ENCODE results near the gene FPGS. TPM values are rescaled to one million over a fixed set of nuclear protein-coding genes. Genes with fewer than 3 reads are reported as not detected.

FPGS gene
- total and polyA plus RNA-seq, 2 donors (not counting 1 experiment from before 2014, with no cell fraction given) = 103 to 136 TPM

GRCh38 chr9:127812936-127813675, 10.4 kb downstream of the FPGS start:
- no peak overlapping the region for H3K4me3 ChIP-seq (ENCODE audit: control extremely low read depth in 1 of 5, extremely low read depth in 1 of 5, insufficient read depth in 1 of 5, low read depth in 2 of 5, low read length in 4 of 5)
- H3K27me3 Mint-ChIP-seq = no peaks in the 10 kb centered on the region
- peak overlapping the region; percentile 15 for H3K27ac Mint-ChIP-seq
- H3K79me2 ChIP-seq (ENCODE audit: control insufficient read depth, insufficient read depth, low read length) = peaks cover 6% of the 10 kb centered on the region
- CTCF ChIA-PET = interaction anchor here (1.4 kb wide), 1 partner anchor 57 kb away, joined by 5 read pairs; no protein-coding TSS in a partner anchor
- H3K4me2 ChIP-seq (replicated peaks; ENCODE audit: low read depth, low read length, poor library complexity, severe bottlenecking) = no peak overlapping the region
- no peaks in the 10 kb centered on the region for H3K9me3 Mint-ChIP-seq (ENCODE audit: insufficient read depth)
- H3K9me3 ChIP-seq (ENCODE audit: control extremely low read depth in 1 of 3, control insufficient read depth in 2 of 3, insufficient read depth in 1 of 3, low read length in 2 of 3) = no peaks in the 10 kb centered on the region
- no peak overlapping the region for H2AFZ ChIP-seq (ENCODE audit: insufficient read depth, low read depth, low read length, poor library complexity, severe bottlenecking)
- intact Hi-C loops (cut with micrococcal nuclease) = no loop called here
- H3K36me3 ChIP-seq (replicated peaks in 1 of 2; ENCODE audit: control extremely low read depth in 1 of 2, control insufficient read depth in 1 of 2, extremely low read depth in 1 of 2, insufficient read depth in 2 of 2, low read length in 1 of 2) = peaks cover 0 to 54% of the 10 kb centered on the region in 2 experiments
- no peak overlapping the region for H3K9ac ChIP-seq (ENCODE audit: low read length)
- no peak overlapping the region for H3K27ac ChIP-seq (ENCODE audit: low read length in 2 of 2)
- POLR2A ChIA-PET = no interaction called here
- no peaks in the 10 kb centered on the region for H3K4me1 ChIP-seq (ENCODE audit: control insufficient read depth in 2 of 2, insufficient read depth in 2 of 2, low read length in 2 of 2)
- no peaks in the 10 kb centered on the region for H4K20me1 ChIP-seq (ENCODE audit: control insufficient read depth, insufficient read depth, low read length, poor library complexity, severe bottlenecking)
- no peaks in the 10 kb centered on the region for H3K27me3 ChIP-seq (replicated peaks in 1 of 4; ENCODE audit: control extremely low read depth in 1 of 4, control insufficient read depth in 3 of 4, insufficient read depth in 4 of 4, low read length in 3 of 4)
- no peaks in the 10 kb centered on the region for H3K4me1 Mint-ChIP-seq
- H3K4me3 Mint-ChIP-seq = no peak overlapping the region
- ATAC-seq (ENCODE audit: low read depth) (no peak), DNase-seq (no peak)
- TF ChIP-seq EZH2 (IDR thresholded peaks at IDR 0.05; ENCODE audit: borderline replicate concordance, insufficient read depth, low read depth, low read length, poor library complexity, severe bottlenecking) = no peak
- TF ChIP-seq, protein P1, sequence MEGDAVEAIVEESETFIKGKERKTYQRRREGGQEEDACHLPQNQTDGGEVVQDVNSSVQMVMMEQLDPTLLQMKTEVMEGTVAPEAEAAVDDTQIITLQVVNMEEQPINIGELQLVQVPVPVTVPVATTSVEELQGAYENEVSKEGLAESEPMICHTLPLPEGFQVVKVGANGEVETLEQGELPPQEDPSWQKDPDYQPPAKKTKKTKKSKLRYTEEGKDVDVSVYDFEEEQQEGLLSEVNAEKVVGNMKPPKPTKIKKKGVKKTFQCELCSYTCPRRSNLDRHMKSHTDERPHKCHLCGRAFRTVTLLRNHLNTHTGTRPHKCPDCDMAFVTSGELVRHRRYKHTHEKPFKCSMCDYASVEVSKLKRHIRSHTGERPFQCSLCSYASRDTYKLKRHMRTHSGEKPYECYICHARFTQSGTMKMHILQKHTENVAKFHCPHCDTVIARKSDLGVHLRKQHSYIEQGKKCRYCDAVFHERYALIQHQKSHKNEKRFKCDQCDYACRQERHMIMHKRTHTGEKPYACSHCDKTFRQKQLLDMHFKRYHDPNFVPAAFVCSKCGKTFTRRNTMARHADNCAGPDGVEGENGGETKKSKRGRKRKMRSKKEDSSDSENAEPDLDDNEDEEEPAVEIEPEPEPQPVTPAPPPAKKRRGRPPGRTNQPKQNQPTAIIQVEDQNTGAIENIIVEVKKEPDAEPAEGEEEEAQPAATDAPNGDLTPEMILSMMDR (IDR thresholded peaks at IDR 0.05) = no peak
- 98% methylated on average over 18 of the region's 19 CpGs for WGBS (ENCODE audit: insufficient coverage)

DNA sequence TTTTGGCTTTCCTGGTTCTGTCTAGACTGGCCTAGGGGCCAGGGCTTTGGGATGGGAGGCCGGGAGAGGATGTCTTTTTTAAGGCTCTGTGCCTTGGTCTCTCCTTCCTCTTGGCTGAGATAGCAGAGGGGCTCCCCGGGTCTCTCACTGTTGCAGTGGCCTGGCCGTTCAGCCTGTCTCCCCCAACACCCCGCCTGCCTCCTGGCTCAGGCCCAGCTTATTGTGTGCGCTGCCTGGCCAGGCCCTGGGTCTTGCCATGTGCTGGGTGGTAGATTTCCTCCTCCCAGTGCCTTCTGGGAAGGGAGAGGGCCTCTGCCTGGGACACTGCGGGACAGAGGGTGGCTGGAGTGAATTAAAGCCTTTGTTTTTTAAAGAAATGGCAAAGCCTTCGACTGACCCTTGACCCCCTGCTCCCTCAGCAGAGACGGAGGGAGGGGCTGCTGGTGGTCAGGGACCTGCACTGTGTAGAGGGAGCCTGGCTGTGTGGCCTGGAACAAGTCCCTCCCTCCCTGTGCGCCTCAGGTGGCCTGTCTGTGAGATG, 11.1 kb downstream of the FPGS start:
- intact Hi-C loops (cut with micrococcal nuclease) = no loop called here
- ATAC-seq (ENCODE audit: low read depth) = no peak

More for the DNA sequence above, 11.1 kb downstream of the FPGS start:
- no peak overlapping the region for H2AFZ ChIP-seq (ENCODE audit: insufficient read depth, low read depth, low read length, poor library complexity, severe bottlenecking)
- TF ChIP-seq EZH2 (IDR thresholded peaks at IDR 0.05; ENCODE audit: borderline replicate concordance, insufficient read depth, low read depth, low read length, poor library complexity, severe bottlenecking) = no peak
- TF ChIP-seq, protein P1 (IDR thresholded peaks at IDR 0.05) = no peak
- H3K4me1 Mint-ChIP-seq = no peaks in the 10 kb centered on the region
- DNase-seq = no peak
- peaks cover 0 to 4% (median 0%) of the 10 kb centered on the region in 3 donors for H3K9me3 ChIP-seq (ENCODE audit: control extremely low read depth in 1 of 3, control insufficient read depth in 2 of 3, insufficient read depth in 1 of 3, low read length in 2 of 3)
- CTCF ChIA-PET = no interaction called here
- H3K4me2 ChIP-seq (replicated peaks; ENCODE audit: low read depth, low read length, poor library complexity, severe bottlenecking) = no peak overlapping the region
- H3K9me3 Mint-ChIP-seq (ENCODE audit: insufficient read depth) = no peaks in the 10 kb centered on the region
- H3K27ac ChIP-seq (ENCODE audit: low read length in 2 of 2) = no peak overlapping the region
- H3K4me1 ChIP-seq (ENCODE audit: control insufficient read depth in 2 of 2, insufficient read depth in 2 of 2, low read length in 2 of 2) = no peaks in the 10 kb centered on the region
- peaks cover 6% of the 10 kb centered on the region for H3K79me2 ChIP-seq (ENCODE audit: control insufficient read depth, insufficient read depth, low read length)
- H3K9ac ChIP-seq (ENCODE audit: low read length) = no peak overlapping the region
- no peaks in the 10 kb centered on the region for H3K27me3 Mint-ChIP-seq
- no peak overlapping the region for H3K27ac Mint-ChIP-seq
- no peak overlapping the region for H3K4me3 Mint-ChIP-seq
- WGBS (ENCODE audit: insufficient coverage) = 100% methylated on average over 3 of the region's 9 CpGs
- H3K36me3 ChIP-seq (replicated peaks in 1 of 2; ENCODE audit: control extremely low read depth in 1 of 2, control insufficient read depth in 1 of 2, extremely low read depth in 1 of 2, insufficient read depth in 2 of 2, low read length in 1 of 2) = peaks cover 0 to 48% of the 10 kb centered on the region in 2 experiments
- no peaks in the 10 kb centered on the region for H3K27me3 ChIP-seq (replicated peaks in 1 of 4; ENCODE audit: control extremely low read depth in 1 of 4, control insufficient read depth in 3 of 4, insufficient read depth in 4 of 4, low read length in 3 of 4)
- H4K20me1 ChIP-seq (ENCODE audit: control insufficient read depth, insufficient read depth, low read length, poor library complexity, severe bottlenecking) = no peaks in the 10 kb centered on the region
- POLR2A ChIA-PET = interaction anchor here (0.7 kb wide), 1 partner anchor 25 kb away, joined by 5 read pairs; no protein-coding TSS in a partner anchor
- H3K4me3 ChIP-seq (ENCODE audit: control extremely low read depth in 1 of 5, extremely low read depth in 1 of 5, insufficient read depth in 1 of 5, low read depth in 2 of 5, low read length in 4 of 5) = no peak overlapping the region

Data from B cell (primary cell).